DOHH2 (cell line): ENCODE data around the gene MYEOV.

ENCODE experiments used
- H3F3A ChIP-seq: fragments of 200-600 bp; sonication (generic), shearing (Covaris generic); 2 replicates; pipeline ENCODE4 v1.6.0; 2016; ENCODE audit warnings: antibody characterized with exemption, mild to moderate bottlenecking; ENCODE audit not compliant: control insufficient read depth, insufficient read depth
- H3K27ac ChIP-seq: fragments of 200-600 bp; sonication (generic); 2 replicates; pipeline ENCODE4 v1.5.1; 2014; ENCODE audit warnings: low read depth, mild to moderate bottlenecking, low read length, moderate library complexity
- H3K27me3 ChIP-seq: fragments of 200-600 bp; sonication (generic); 2 replicates; pipeline ENCODE4 v1.6.1; 2014; ENCODE audit warnings: mild to moderate bottlenecking, low read length, mixed read lengths; ENCODE audit not compliant: control insufficient read depth
- H3K36me3 ChIP-seq: fragments of 200-600 bp; sonication (generic); 2 replicates; pipeline ENCODE4 v1.6.1; 2014; ENCODE audit warnings: mild to moderate bottlenecking, low read length, moderate library complexity, mixed read lengths; ENCODE audit not compliant: control insufficient read depth
- H3K4me1 ChIP-seq: fragments of 200-600 bp; sonication (generic); 2 replicates; pipeline ENCODE4 v1.6.1; 2014; ENCODE audit warnings: mild to moderate bottlenecking, low read length, mixed read lengths; ENCODE audit not compliant: control insufficient read depth
- H3K4me2 ChIP-seq: fragments of 200-600 bp; sonication (generic); 2 replicates; pipeline ENCODE4 v1.6.0; 2014; ENCODE audit warnings: mild to moderate bottlenecking, low read length, moderate library complexity
- H3K4me3 ChIP-seq: fragments of 200-600 bp; sonication (generic); 2 replicates; pipeline ENCODE4 v1.5.1; 2014; ENCODE audit warnings: mild to moderate bottlenecking, low read length, mixed read lengths
- H3K79me2 ChIP-seq: fragments of 200-600 bp; sonication (generic); 2 replicates; pipeline ENCODE4 v1.6.1; 2014; ENCODE audit warnings: mild to moderate bottlenecking, low read length, mixed read lengths; ENCODE audit not compliant: control insufficient read depth
- H3K9me2 ChIP-seq: fragments of 200-600 bp; sonication (generic); replicated peaks from 2 replicates; pipeline ENCODE4 v1.6.1; 2014; ENCODE audit warnings: mild to moderate bottlenecking, low read length, mixed read lengths; ENCODE audit not compliant: control insufficient read depth
- H3K9me3 ChIP-seq: fragments of 200-600 bp; sonication (generic); 2 replicates; pipeline ENCODE4 v1.6.1; 2014; ENCODE audit warnings: antibody characterized with exemption, low read length, mixed read lengths; ENCODE audit not compliant: control insufficient read depth, insufficient read depth
- H4K20me1 ChIP-seq: fragments of 200-600 bp; sonication (generic); 2 replicates; pipeline ENCODE4 v1.6.0; 2014; ENCODE audit warnings: low read depth, mild to moderate bottlenecking, antibody characterized with exemption, low read length, moderate library complexity; ENCODE audit not compliant: control insufficient read depth, insufficient read depth
- EZH2phosphoT487 ChIP-seq: fragments of 200-600 bp; sonication (generic); IDR thresholded peaks from 2 replicates; pipeline ENCODE4 v1.6.1; 2017; ENCODE audit warnings: borderline replicate concordance, mild to moderate bottlenecking, antibody characterized with exemption, low read length, moderate library complexity, mixed read lengths
- TF ChIP-seq, protein P1 (sequence below): fragments of 200-600 bp; sonication (generic); IDR thresholded peaks from one replicate; pipeline ENCODE4 v1.5.1; 2014; ENCODE audit warnings: antibody characterized with exemption, mild to moderate bottlenecking, low read depth, low read length; ENCODE audit not compliant: poor library complexity, severe bottlenecking

MYEOV gene

DNA sequence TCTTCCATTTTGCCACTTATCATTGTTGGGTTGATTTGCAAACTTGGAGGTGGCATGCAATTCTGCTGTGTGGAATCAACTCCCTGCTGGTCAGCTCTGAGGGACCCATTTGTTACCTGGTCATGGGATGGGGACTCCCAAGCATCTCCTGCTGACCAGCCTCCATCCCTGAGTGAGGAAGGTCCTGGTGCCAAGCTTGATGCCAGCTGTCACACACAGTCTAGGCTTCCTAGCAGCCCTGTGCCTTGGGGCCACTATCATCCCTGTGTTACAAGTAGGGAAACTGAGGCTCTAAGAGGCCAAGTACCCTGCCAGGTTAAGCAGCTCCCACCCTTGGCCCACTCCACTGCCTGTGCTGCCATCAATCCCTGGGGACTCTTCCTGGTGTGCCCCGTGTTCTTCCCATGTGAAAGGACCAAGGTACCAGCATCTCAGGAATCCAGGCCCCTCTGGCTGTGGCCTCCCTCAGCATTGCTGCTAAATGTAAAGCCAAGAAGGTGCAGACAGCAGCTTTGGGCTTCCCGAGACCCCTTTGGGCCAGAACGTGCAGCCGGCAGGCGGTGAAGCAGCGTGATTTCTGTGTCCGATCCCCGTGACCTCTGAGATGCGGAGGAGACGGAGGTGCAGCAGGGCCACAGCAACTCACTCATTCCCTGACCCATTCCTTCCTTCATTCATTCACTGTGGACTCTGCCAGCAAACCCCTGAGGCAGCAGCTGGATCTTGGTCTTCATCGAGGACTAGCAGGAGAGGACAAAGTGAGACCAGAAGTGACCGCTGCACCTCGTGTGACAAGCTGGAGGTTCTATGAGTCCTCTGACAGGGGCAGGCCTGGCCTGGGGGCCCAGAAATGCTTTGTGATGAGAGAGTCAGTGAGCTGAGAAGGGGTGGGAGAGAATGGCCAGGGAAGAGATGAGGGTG, 49.7 kb downstream of the MYEOV start:
- Histone ChIP-seq H4K20me1 (no peaks in the 10 kb centered on the region), H3K36me3 (no peaks in the 10 kb centered on the region), H3K9me3 (peaks cover 5% of the 10 kb centered on the region; the same call in 1 of the 2 replicates), H3K4me3 (no peak overlapping the region), H3K4me1 (no peaks in the 10 kb centered on the region), H3K27me3 (no peaks in the 10 kb centered on the region), H3K9me2 (no peaks in the 10 kb centered on the region), H3K79me2 (no peaks in the 10 kb centered on the region), H3F3A (no peaks in the 10 kb centered on the region), H3K27ac (no peak overlapping the region), H3K4me2 (no peak overlapping the region)
- TF ChIP-seq, protein P1, sequence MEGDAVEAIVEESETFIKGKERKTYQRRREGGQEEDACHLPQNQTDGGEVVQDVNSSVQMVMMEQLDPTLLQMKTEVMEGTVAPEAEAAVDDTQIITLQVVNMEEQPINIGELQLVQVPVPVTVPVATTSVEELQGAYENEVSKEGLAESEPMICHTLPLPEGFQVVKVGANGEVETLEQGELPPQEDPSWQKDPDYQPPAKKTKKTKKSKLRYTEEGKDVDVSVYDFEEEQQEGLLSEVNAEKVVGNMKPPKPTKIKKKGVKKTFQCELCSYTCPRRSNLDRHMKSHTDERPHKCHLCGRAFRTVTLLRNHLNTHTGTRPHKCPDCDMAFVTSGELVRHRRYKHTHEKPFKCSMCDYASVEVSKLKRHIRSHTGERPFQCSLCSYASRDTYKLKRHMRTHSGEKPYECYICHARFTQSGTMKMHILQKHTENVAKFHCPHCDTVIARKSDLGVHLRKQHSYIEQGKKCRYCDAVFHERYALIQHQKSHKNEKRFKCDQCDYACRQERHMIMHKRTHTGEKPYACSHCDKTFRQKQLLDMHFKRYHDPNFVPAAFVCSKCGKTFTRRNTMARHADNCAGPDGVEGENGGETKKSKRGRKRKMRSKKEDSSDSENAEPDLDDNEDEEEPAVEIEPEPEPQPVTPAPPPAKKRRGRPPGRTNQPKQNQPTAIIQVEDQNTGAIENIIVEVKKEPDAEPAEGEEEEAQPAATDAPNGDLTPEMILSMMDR, result no peak
- TF ChIP-seq EZH2phosphoT487, result no peak

- no peaks in the 10 kb centered on the region for H4K20me1 ChIP-seq
- H3K9me3 ChIP-seq, result peaks cover 9% of the 10 kb centered on the region; the same call in 1 of the 2 replicates
- H3K4me2 ChIP-seq, result no peak overlapping the region
- H3K4me3 ChIP-seq, result no peak overlapping the region
- no peaks in the 10 kb centered on the region for H3K79me2 ChIP-seq
- H3K27ac ChIP-seq, result no peak overlapping the region
- no peaks in the 10 kb centered on the region for H3K4me1 ChIP-seq
- TF ChIP-seq, protein P1, result no peak
- no peak for TF ChIP-seq EZH2phosphoT487
- H3F3A ChIP-seq, result no peaks in the 10 kb centered on the region
- H3K27me3 ChIP-seq, result no peaks in the 10 kb centered on the region
- H3K36me3 ChIP-seq, result no peaks in the 10 kb centered on the region
- no peaks in the 10 kb centered on the region for H3K9me2 ChIP-seq
These were observed 50.7 kb downstream of the MYEOV start for GRCh38 chr11:69344570-69345145.
